Spleen (tissue), 11 donors: ENCODE data around the gene TEX14. TPM values are rescaled to one million over a fixed set of nuclear protein-coding genes. Genes with fewer than 3 reads are reported as not detected.

Source experiments
- DNase-seq: peaks from one replicate; pipeline ENCODE4 v3.0.0-alpha.2; 2020
- H3K27ac ChIP-seq, 8 donors: fragments of 200-600 bp; sonication (generic) in 7 of 8; 1 replicate in 4 of 8; 2 replicates in 4 of 8; pipeline versions ENCODE4 v1.5.0 to v1.8.0; 2016 to 2021; ENCODE audit warnings: inconsistent platforms in 4 of 8, mild to moderate bottlenecking in 4 of 8, moderate library complexity in 1 of 8
- H3K27me3 ChIP-seq, 7 donors: fragments of 200-600 bp; sonication (generic) in 6 of 7; replicated peaks in 1 of 7; 1 replicate in 4 of 7; 2 replicates in 3 of 7; pipeline versions ENCODE4 v1.5.0 to v1.8.0; 2016 to 2021; ENCODE audit warnings: inconsistent platforms in 3 of 7, mild to moderate bottlenecking in 1 of 7
- H3K36me3 ChIP-seq, 6 donors: fragments of 200-600 bp; sonication (generic) in 5 of 6; 1 replicate in 4 of 6; 2 replicates in 2 of 6; pipeline versions ENCODE4 v1.5.0 to v1.8.0; 2016 to 2021; ENCODE audit warnings: inconsistent platforms in 2 of 6
- H3K4me1 ChIP-seq, 6 donors: fragments of 200-600 bp; sonication (generic) in 5 of 6; 1 replicate in 3 of 6; 2 replicates in 3 of 6; pipeline versions ENCODE4 v1.5.0 to v1.8.0; 2016 to 2021; ENCODE audit warnings: inconsistent platforms in 3 of 6
- H3K4me3 ChIP-seq, 8 donors: fragments of 200-600 bp; sonication (generic) in 7 of 8; 1 replicate in 4 of 8; 2 replicates in 4 of 8; pipeline versions ENCODE4 v1.5.0 to v1.8.0; 2016 to 2021; ENCODE audit warnings: inconsistent platforms in 4 of 8, mild to moderate bottlenecking in 4 of 8, moderate library complexity in 2 of 8
- H3K9me3 ChIP-seq, 8 donors: fragments of 200-600 bp; sonication (generic) in 7 of 8; 1 replicate in 4 of 8; 2 replicates in 4 of 8; pipeline versions ENCODE4 v1.5.0 to v1.8.0; 2016 to 2021; ENCODE audit warnings: inconsistent platforms in 4 of 8
- CTCF ChIP-seq, 11 experiments: fragments of 200-600 bp in 7 of 11; fragments of 450-650 bp in 4 of 11; sonication (generic) in 4 of 11; IDR thresholded peaks in 8 of 11; conservative IDR thresholded peaks in 3 of 11; 1 replicate in 7 of 11; 2 replicates in 4 of 11; pipeline versions ENCODE4 v1.4.0 to v1.8.0; 2016 to 2021; ENCODE audit warnings: antibody characterized with exemption in 11 of 11, inconsistent platforms in 4 of 11, mild to moderate bottlenecking in 1 of 11
- POLR2A ChIP-seq, 3 donors: fragments of 450-650 bp; IDR thresholded peaks; one replicate each; pipeline ENCODE4 v1.5.1; 2017; ENCODE audit warnings: antibody characterized with exemption in 3 of 3, mild to moderate bottlenecking in 1 of 3
- POLR2AphosphoS5 ChIP-seq, 3 donors: sonication (generic); formaldehyde crosslinking; IDR thresholded peaks; one replicate each; pipeline ENCODE4 v1.5.1; 2017; ENCODE audit warnings: antibody characterized with exemption in 3 of 3
- WGBS, 5 donors: extraction: QIAGEN DNeasy Blood & Tissue Kit in 3 of 5; methylation state at CpG; one replicate each; pipeline versions ENCODE4 v1.1.5 to v1.1.7; 2013 to 2018; 5-methylcytosine and 5-hydroxymethylcytosine counted together
- intact Hi-C: fragments of 100-400 bp; cut with DNase I; formaldehyde crosslinking; loops from one replicate; pipeline ENCODE4 v1.15.0; 2023; ENCODE audit warnings: low total_unique reads
- polyA plus RNA-seq, 3 donors: library from polyadenylated mRNA; stranded (reverse); fragments of 200-250 nt; gene quantifications; one replicate each; pipeline ENCODE4 v1.2.1, GENCODE V29; 2013
- total RNA-seq, 7 donors: library from RNA; depleted of rRNA in 3 of 7; stranded (reverse); fragments of >200 nt in 3 of 7; fragmentation: NEBNext Ultra II Directional in 4 of 7; extraction: Animal tissue kit (Norgen Biotek cat#: 25700) in 4 of 7; gene quantifications; one replicate each; pipeline versions ENCODE4 v1.1.0 to v1.2.1, GENCODE V29; 2016 to 2021
- donor health status: healthy with polysubstance abuse.
- donor health status: DM: no; HTN: no; CAD: no; lungs with moderate emphysema.
- donor health status: DM: no; HTN: no; CAD: no.
- donor health status: Bipolar disorder and iron deficiency.
- donor health status: healthy.
- donor health status: DM: no; HTN: no; CAD: no.
- donor health status: DM: yes; HTN: yes; CAD: no.

Gene TEX14
- total and polyA plus RNA-seq, 10 donors, result 0.17 to 0.70 (median 0.39) TPM; not detected in 1

GRCh38 chr17:58595194-58595792 lies 96.6 kb downstream of the TEX14 start:
- Histone ChIP-seq H3K27ac (no peak overlapping the region), H3K9me3 (no peaks in the 10 kb centered on the region), H3K4me3 (no peak overlapping the region), H3K27me3 (no peaks in the 10 kb centered on the region), H3K36me3 (no peaks in the 10 kb centered on the region), H3K4me1 (no peaks in the 10 kb centered on the region)
- TF ChIP-seq POLR2AphosphoS5 (IDR thresholded peaks at IDR 0.05), result no peak
- no peak for TF ChIP-seq POLR2A (IDR thresholded peaks at IDR 0.05)
- no peak for TF ChIP-seq CTCF (IDR thresholded peaks at IDR 0.05 in 8 of 11, conservative IDR thresholded peaks at IDR 0.05 in 3 of 11)
- intact Hi-C loops, result no loop called here
- DNase-seq, result no peak
- 82 to 91% (median 88%) methylated on average over 5 of the region's 5 CpGs for WGBS, 5 donors

GRCh38 chr17:58593123-58593522 lies 98.7 kb downstream of the TEX14 start:
- no peak overlapping the region for H3K4me3 ChIP-seq
- no peak for DNase-seq
- no peaks in the 10 kb centered on the region for H3K9me3 ChIP-seq
- no peaks in the 10 kb centered on the region for H3K4me1 ChIP-seq
- WGBS, 5 donors, result 94 to 100% (median 100%) methylated on average over 1 of the region's 1 CpG
- H3K27ac ChIP-seq, result no peak overlapping the region
- TF ChIP-seq CTCF (IDR thresholded peaks at IDR 0.05 in 8 of 11, conservative IDR thresholded peaks at IDR 0.05 in 3 of 11) (no peak), POLR2A (IDR thresholded peaks at IDR 0.05) (no peak), POLR2AphosphoS5 (IDR thresholded peaks at IDR 0.05) (no peak)
- H3K36me3 ChIP-seq, result no peaks in the 10 kb centered on the region
- no peaks in the 10 kb centered on the region for H3K27me3 ChIP-seq
- intact Hi-C loops, result no loop called here

GRCh38 chr17:58591455-58591854 lies 100.4 kb downstream of the TEX14 start:
- no peaks in the 10 kb centered on the region for H3K27me3 ChIP-seq
- no peaks in the 10 kb centered on the region for H3K9me3 ChIP-seq
- TF ChIP-seq POLR2A (IDR thresholded peaks at IDR 0.05) (no peak), POLR2AphosphoS5 (IDR thresholded peaks at IDR 0.05) (no peak), CTCF (IDR thresholded peaks at IDR 0.05 in 8 of 11, conservative IDR thresholded peaks at IDR 0.05 in 3 of 11) (no peak)
- H3K36me3 ChIP-seq, result no peaks in the 10 kb centered on the region
- no peak for DNase-seq
- peaks cover 0 to 6% (median 4%) of the 10 kb centered on the region in 6 donors for H3K4me1 ChIP-seq
- 89 to 92% (median 92%) methylated on average over 6 of the region's 6 CpGs for WGBS, 5 donors
- intact Hi-C loops, result no loop called here
- H3K4me3 ChIP-seq, result no peak overlapping the region
- H3K27ac ChIP-seq, result no peak overlapping the region

- Histone ChIP-seq H3K4me1 (peaks cover 0 to 6% (median 4%) of the 10 kb centered on the region in 6 donors), H3K9me3 (no peaks in the 10 kb centered on the region), H3K4me3 (no peak overlapping the region), H3K27ac (no peak overlapping the region), H3K27me3 (no peaks in the 10 kb centered on the region), H3K36me3 (no peaks in the 10 kb centered on the region)
- no peak for DNase-seq
- intact Hi-C loops, result no loop called here
- WGBS, 5 donors, result 50 to 92% (median 87%) methylated on average over 2 of the region's 2 CpGs
- TF ChIP-seq POLR2A (IDR thresholded peaks at IDR 0.05) (no peak), CTCF (IDR thresholded peaks at IDR 0.05 in 8 of 11, conservative IDR thresholded peaks at IDR 0.05 in 3 of 11) (no peak), POLR2AphosphoS5 (IDR thresholded peaks at IDR 0.05) (no peak)
Measured at GRCh38 chr17:58590377-58590776, 101.5 kb downstream of the TEX14 start.
